ENCODE data around the gene SLC39A11. TPM values are rescaled to one million over a fixed set of nuclear protein-coding genes. Genes with fewer than 3 reads are reported as not detected.
"Not testable (repeated sequence)": the region's sequence is repeated elsewhere in the genome, so short reads cannot be mapped to it uniquely, and the experiment has no call there.

Gene SLC39A11
- total RNA-seq, 2 experiments from 2014 or later, result 17.0 to 17.3 TPM

- Mint-ChIP-seq H3K27me3 (no peaks in the 10 kb centered on the region), H3K4me3 (no peak overlapping the region), H3K27ac (no peak overlapping the region), H3K9me3 (no peaks in the 10 kb centered on the region), H3K36me3 (ENCODE audit: low read depth) (no peaks in the 10 kb centered on the region), H3K4me1 (no peaks in the 10 kb centered on the region)
- DNase-seq, result no peak
- ChIA-PET CTCF (no interaction called here), POLR2A (no interaction called here)
Observed at GRCh38 chr17:72850410-72851118, 241.9 kb downstream of the SLC39A11 start.

- ChIA-PET POLR2A (no interaction called here), CTCF (no interaction called here)
- H3K27me3 Mint-ChIP-seq, result no peaks in the 10 kb centered on the region
- no peaks in the 10 kb centered on the region for H3K4me1 Mint-ChIP-seq
- H3K36me3 Mint-ChIP-seq (ENCODE audit: low read depth), result no peaks in the 10 kb centered on the region
- H3K9me3 Mint-ChIP-seq, result no peaks in the 10 kb centered on the region
- no peak overlapping the region for H3K4me3 Mint-ChIP-seq
- no peak for DNase-seq
- no peak overlapping the region for H3K27ac Mint-ChIP-seq
Observed at GRCh38 chr17:72846399-72846798, 246.1 kb downstream of the SLC39A11 start.

GRCh38 chr17:72843591-72843990 lies 248.9 kb downstream of the SLC39A11 start:
- no peak for DNase-seq
- H3K9me3 Mint-ChIP-seq, result no peaks in the 10 kb centered on the region
- no peak overlapping the region for H3K4me3 Mint-ChIP-seq
- H3K27me3 Mint-ChIP-seq, result no peaks in the 10 kb centered on the region
- POLR2A ChIA-PET, result no interaction called here
- no peak overlapping the region for H3K27ac Mint-ChIP-seq
- H3K36me3 Mint-ChIP-seq (ENCODE audit: low read depth), result peaks cover 2% of the 10 kb centered on the region
- H3K4me1 Mint-ChIP-seq, result no peaks in the 10 kb centered on the region
- CTCF ChIA-PET, result no interaction called here

- H3K9me3 Mint-ChIP-seq, result no peaks in the 10 kb centered on the region
- peaks cover 4% of the 10 kb centered on the region for H3K36me3 Mint-ChIP-seq (ENCODE audit: low read depth)
- H3K27me3 Mint-ChIP-seq, result no peaks in the 10 kb centered on the region
- no peak overlapping the region for H3K27ac Mint-ChIP-seq
- DNase-seq, result no peak
- ChIA-PET POLR2A (no interaction called here), CTCF (no interaction called here)
- H3K4me3 Mint-ChIP-seq, result no peak overlapping the region
- H3K4me1 Mint-ChIP-seq, result no peaks in the 10 kb centered on the region
Observed at GRCh38 chr17:72840019-72840418, 252.5 kb downstream of the SLC39A11 start.

GRCh38 chr17:72839131-72839725 lies 253.3 kb downstream of the SLC39A11 start:
- Mint-ChIP-seq H3K27ac (no peak overlapping the region), H3K9me3 (no peaks in the 10 kb centered on the region), H3K36me3 (ENCODE audit: low read depth) (peaks cover 4% of the 10 kb centered on the region), H3K27me3 (no peaks in the 10 kb centered on the region), H3K4me1 (no peaks in the 10 kb centered on the region), H3K4me3 (no peak overlapping the region)
- ChIA-PET POLR2A (no interaction called here), CTCF (no interaction called here)
- DNase-seq, result no peak

GRCh38 chr17:72838581-72838980 lies 253.9 kb downstream of the SLC39A11 start:
- Mint-ChIP-seq H3K36me3 (ENCODE audit: low read depth) (peaks cover 4% of the 10 kb centered on the region), H3K27ac (no peak overlapping the region), H3K9me3 (no peaks in the 10 kb centered on the region), H3K4me1 (no peaks in the 10 kb centered on the region), H3K27me3 (no peaks in the 10 kb centered on the region), H3K4me3 (no peak overlapping the region)
- POLR2A ChIA-PET, result no interaction called here
- CTCF ChIA-PET, result no interaction called here
- no peak for DNase-seq

GRCh38 chr17:72838068-72838467 lies 254.4 kb downstream of the SLC39A11 start:
- Mint-ChIP-seq H3K27ac (no peak overlapping the region), H3K27me3 (no peaks in the 10 kb centered on the region), H3K4me3 (no peak overlapping the region), H3K4me1 (no peaks in the 10 kb centered on the region), H3K36me3 (ENCODE audit: low read depth) (peaks cover 4% of the 10 kb centered on the region), H3K9me3 (no peaks in the 10 kb centered on the region)
- DNase-seq, result no peak
- POLR2A ChIA-PET, result no interaction called here
- CTCF ChIA-PET, result no interaction called here

GRCh38 chr17:72837335-72837734 lies 255.2 kb downstream of the SLC39A11 start:
- Mint-ChIP-seq H3K4me3 (no peak overlapping the region), H3K4me1 (no peaks in the 10 kb centered on the region), H3K27ac (no peak overlapping the region), H3K36me3 (ENCODE audit: low read depth) (peaks cover 4% of the 10 kb centered on the region), H3K27me3 (no peaks in the 10 kb centered on the region), H3K9me3 (no peaks in the 10 kb centered on the region)
- CTCF ChIA-PET, result no interaction called here
- POLR2A ChIA-PET, result no interaction called here
- DNase-seq, result no peak

GRCh38 chr17:72833128-72833765 lies 259.2 kb downstream of the SLC39A11 start:
- H3K36me3 Mint-ChIP-seq (ENCODE audit: low read depth), result no peaks in the 10 kb centered on the region
- DNase-seq, result no peak
- no peak overlapping the region for H3K27ac Mint-ChIP-seq
- POLR2A ChIA-PET, result no interaction called here
- H3K4me1 Mint-ChIP-seq, result no peaks in the 10 kb centered on the region
- CTCF ChIA-PET, result no interaction called here
- no peaks in the 10 kb centered on the region for H3K27me3 Mint-ChIP-seq
- H3K4me3 Mint-ChIP-seq, result no peak overlapping the region
- H3K9me3 Mint-ChIP-seq, result no peaks in the 10 kb centered on the region

- H3K9me3 Mint-ChIP-seq, result peaks cover 3% of the 10 kb centered on the region
- no peak overlapping the region for H3K4me3 Mint-ChIP-seq
- H3K27me3 Mint-ChIP-seq, result no peaks in the 10 kb centered on the region
- H3K27ac Mint-ChIP-seq, result no peak overlapping the region
- no peaks in the 10 kb centered on the region for H3K4me1 Mint-ChIP-seq
- DNase-seq, result no peak
- ChIA-PET POLR2A (no interaction called here), CTCF (no interaction called here)
- peaks cover under 1% of the 10 kb centered on the region for H3K36me3 Mint-ChIP-seq (ENCODE audit: low read depth)
Observed at GRCh38 chr17:72832306-72832705, 260.2 kb downstream of the SLC39A11 start.

GRCh38 chr17:72829883-72830282 lies 262.6 kb downstream of the SLC39A11 start:
- ChIA-PET CTCF (no interaction called here), POLR2A (no interaction called here)
- Mint-ChIP-seq H3K27ac (no peak overlapping the region), H3K36me3 (ENCODE audit: low read depth) (peaks cover 11% of the 10 kb centered on the region), H3K27me3 (no peaks in the 10 kb centered on the region), H3K9me3 (peaks cover 20% of the 10 kb centered on the region), H3K4me3 (no peak overlapping the region), H3K4me1 (no peaks in the 10 kb centered on the region)
- DNase-seq, result no peak

GRCh38 chr17:72826602-72827001 lies 265.9 kb downstream of the SLC39A11 start:
- H3K4me3 Mint-ChIP-seq, result no peak overlapping the region
- no peak overlapping the region for H3K27ac Mint-ChIP-seq
- DNase-seq, result no peak
- H3K27me3 Mint-ChIP-seq, result no peaks in the 10 kb centered on the region
- peaks cover 29% of the 10 kb centered on the region for H3K36me3 Mint-ChIP-seq (ENCODE audit: low read depth)
- POLR2A ChIA-PET, result no interaction called here
- peaks cover 34% of the 10 kb centered on the region for H3K9me3 Mint-ChIP-seq
- peaks cover 15% of the 10 kb centered on the region for H3K4me1 Mint-ChIP-seq
- CTCF ChIA-PET, result interaction anchor here (1.3 kb wide), 1 partner anchor 99 kb away, joined by 3 read pairs; no protein-coding TSS in a partner anchor

- Mint-ChIP-seq H3K4me1 (peaks cover 15% of the 10 kb centered on the region), H3K36me3 (ENCODE audit: low read depth) (peaks cover 29% of the 10 kb centered on the region)
Observed at GRCh38 chr17:72826059-72826458, 266.4 kb downstream of the SLC39A11 start.

GRCh38 chr17:72825218-72825617 lies 267.3 kb downstream of the SLC39A11 start:
- CTCF ChIA-PET, result interaction anchor here (1.3 kb wide), 1 partner anchor 98 kb away, joined by 3 read pairs; no protein-coding TSS in a partner anchor
- peaks cover 29% of the 10 kb centered on the region for H3K36me3 Mint-ChIP-seq (ENCODE audit: low read depth)

More at GRCh38 chr17:72826059-72826458, 266.4 kb downstream of the SLC39A11 start:
- POLR2A ChIA-PET, H3K27ac Mint-ChIP-seq, DNase-seq, H3K4me3 Mint-ChIP-seq, H3K27me3 Mint-ChIP-seq: not testable (repeated sequence)
- CTCF ChIA-PET, result interaction anchor here (1.3 kb wide), 1 partner anchor 99 kb away, joined by 3 read pairs; no protein-coding TSS in a partner anchor
- peaks cover 34% of the 10 kb centered on the region for H3K9me3 Mint-ChIP-seq

More at GRCh38 chr17:72825218-72825617, 267.3 kb downstream of the SLC39A11 start:
- Mint-ChIP-seq H3K27ac (no peak overlapping the region), H3K9me3 (peaks cover 34% of the 10 kb centered on the region), H3K27me3 (no peaks in the 10 kb centered on the region), H3K4me1 (peaks cover 15% of the 10 kb centered on the region), H3K4me3 (no peak overlapping the region)
- DNase-seq, result no peak
- POLR2A ChIA-PET, result no interaction called here

Measured in activated CD4-positive, alpha-beta memory T cell treated with anti-CD3 and anti-CD28 coated beads, Interleukin-2, amount 10 ng/mL, durations not matched to agents 7 days and 5 days (primary cell).